Effector memory CD8-positive, alpha-beta T cell (primary cell): ENCODE data around the gene CLDND2.
A peak's percentile ranks its signal among the peaks of the same experiment; 100 is the strongest.
"Not testable (repeated sequence)": the region's sequence is repeated elsewhere in the genome, so short reads cannot be mapped to it uniquely, and the experiment has no call there.

ENCODE experiments used
- ATAC-seq: fragments of 150-1000 bp; cut with Tn5 transposase; replicated peaks from 2 replicates; pipeline ENCODE4 v1.10.0; 2021; ENCODE audit warnings: mild to moderate bottlenecking, moderate library complexity
- DNase-seq, 3 experiments: peaks; one replicate each; pipeline ENCODE4 v3.0.0; 2021
- H3K27ac Mint-ChIP-seq, 2 donors: one replicate each; pipeline ENCODE4 v1.8.0; 2022; ENCODE audit warnings: mild to moderate bottlenecking in 2 of 2, mixed read lengths in 2 of 2, moderate library complexity in 2 of 2
- H3K27me3 Mint-ChIP-seq, 2 donors: one replicate each; pipeline ENCODE4 v1.8.0; 2022; ENCODE audit warnings: mixed read lengths in 2 of 2
- H3K36me3 Mint-ChIP-seq: one replicate; pipeline ENCODE4 v1.8.0; 2022; ENCODE audit warnings: mild to moderate bottlenecking, moderate library complexity, mixed read lengths; ENCODE audit not compliant: insufficient read depth
- H3K4me1 Mint-ChIP-seq, 2 donors: one replicate each; pipeline ENCODE4 v1.8.0; 2022; ENCODE audit warnings: low read depth in 2 of 2, mixed read lengths in 2 of 2
- H3K4me3 Mint-ChIP-seq, 2 donors: one replicate each; pipeline ENCODE4 v1.8.0; 2022; ENCODE audit warnings: mild to moderate bottlenecking in 2 of 2, mixed read lengths in 2 of 2, moderate library complexity in 2 of 2
- H3K9me3 Mint-ChIP-seq, 2 donors: one replicate each; pipeline ENCODE4 v1.8.0; 2022; ENCODE audit warnings: mixed read lengths in 2 of 2
- total RNA-seq, 9 experiments: gene quantifications; one replicate each; lab custom pipeline; 2026; lab: John Stamatoyannopoulos, UW

Gene CLDND2, protein sequence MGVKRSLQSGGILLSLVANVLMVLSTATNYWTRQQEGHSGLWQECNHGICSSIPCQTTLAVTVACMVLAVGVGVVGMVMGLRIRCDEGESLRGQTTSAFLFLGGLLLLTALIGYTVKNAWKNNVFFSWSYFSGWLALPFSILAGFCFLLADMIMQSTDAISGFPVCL
- total RNA-seq = 0.90 to 12.0 (median 4.7) reads per million in 9 experiments

GRCh38 chr19:51368366-51369282 lies at the start of gene CLDND2:
CLDND2 (minus strand) TSS chr19:51369003; CDS start chr19:51368577, 426 bp downstream.
- Mint-ChIP-seq H3K36me3 (peaks cover 59% of the 10 kb centered on the region), H3K4me1 (peaks cover 59 to 80% of the 10 kb centered on the region in 2 donors), H3K27ac (peak within 1 kb of the TSS; percentile 94 to 95), H3K27me3 (no peaks in the 10 kb centered on the region), H3K4me3 (peak within 1 kb of the TSS; percentile 89 to 97), H3K9me3 (no peaks in the 10 kb centered on the region)
- ATAC-seq = peak; percentile 3
- peak; percentile 46 to 56 (median 47) for DNase-seq

DNA sequence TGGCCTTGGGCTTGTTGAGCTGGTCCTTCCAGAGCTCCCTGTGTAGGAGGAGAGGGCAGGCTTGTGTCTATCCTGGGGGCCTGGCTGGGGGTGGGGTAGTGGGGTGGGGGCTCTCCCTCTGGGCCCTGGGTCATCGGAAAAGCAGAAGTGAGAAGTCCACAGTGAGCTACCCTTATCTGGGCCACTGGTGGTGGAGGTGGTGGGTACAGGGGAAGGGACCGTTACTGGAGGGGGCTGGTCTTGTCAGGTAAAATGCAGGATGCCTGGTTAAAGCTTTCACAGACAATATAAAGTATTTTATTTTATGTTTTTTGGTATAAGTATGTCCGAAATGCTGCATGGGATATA lies 49.0 kb upstream of the CLDND2 start:
- Mint-ChIP-seq H3K4me1 (peaks cover 6 to 9% of the 10 kb centered on the region in 2 donors), H3K36me3 (peaks cover 15% of the 10 kb centered on the region), H3K9me3 (no peaks in the 10 kb centered on the region), H3K27ac (no peak overlapping the region), H3K27me3 (peaks cover 20 to 52% of the 10 kb centered on the region in 2 donors), H3K4me3 (no peak overlapping the region)
- DNase-seq (no peak), ATAC-seq (peak; percentile 11)

- Mint-ChIP-seq H3K9me3 (no peaks in the 10 kb centered on the region), H3K27ac (no peak within 1 kb of the TSS)
These were observed 48.5 kb upstream of the CLDND2 start, which contains the start of gene SIGLEC10 for GRCh38 chr19:51417107-51417809. SIGLEC10 (minus strand) TSS chr19:51417642; CDS start chr19:51417581, 61 bp downstream.

DNA sequence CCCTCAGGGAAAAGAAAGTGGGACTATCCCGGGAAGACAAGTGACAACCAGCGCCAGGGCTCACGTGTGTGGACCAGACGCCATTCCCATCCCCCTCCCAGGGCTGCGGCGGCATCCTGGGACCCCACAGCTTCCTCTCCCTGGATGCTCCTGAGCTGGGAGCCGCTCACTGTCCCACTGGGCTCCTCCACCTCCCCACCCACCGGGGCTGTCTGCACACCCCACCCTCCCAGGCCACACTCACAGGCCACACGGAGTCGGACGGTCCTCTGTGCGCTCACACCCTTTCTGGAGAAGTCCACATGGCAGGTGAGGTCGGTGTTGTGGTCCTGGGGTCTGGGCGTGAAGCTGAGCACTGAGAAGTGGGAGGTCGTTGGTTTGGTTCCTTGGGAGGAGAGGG lies 47.6 kb upstream of the CLDND2 start:
- not testable (repeated sequence) for H3K4me3 Mint-ChIP-seq, H3K27ac Mint-ChIP-seq, ATAC-seq, H3K4me1 Mint-ChIP-seq, H3K9me3 Mint-ChIP-seq, H3K36me3 Mint-ChIP-seq, DNase-seq
- peaks cover 15 to 40% of the 10 kb centered on the region in 2 donors for H3K27me3 Mint-ChIP-seq

More at GRCh38 chr19:51417107-51417809, 48.5 kb upstream of the CLDND2 start, which contains the start of gene SIGLEC10:
- peak within 1 kb of the TSS in 1 of 2 donors; percentile 50 for H3K4me3 Mint-ChIP-seq
- H3K36me3 Mint-ChIP-seq = peaks cover 11% of the 10 kb centered on the region
- H3K27me3 Mint-ChIP-seq = peaks cover 20 to 47% of the 10 kb centered on the region in 2 donors
- H3K4me1 Mint-ChIP-seq = peaks cover 6 to 9% of the 10 kb centered on the region in 2 donors
- ATAC-seq (peak; percentile 66), DNase-seq (no peak)

- peaks cover 0 to 2% of the 10 kb centered on the region in 2 donors for H3K4me1 Mint-ChIP-seq
- no peak for ATAC-seq
- no peaks in the 10 kb centered on the region for H3K9me3 Mint-ChIP-seq
- peaks cover 15 to 38% of the 10 kb centered on the region in 2 donors for H3K27me3 Mint-ChIP-seq
- DNase-seq = no peak
- no peak overlapping the region for H3K4me3 Mint-ChIP-seq
- no peak overlapping the region for H3K27ac Mint-ChIP-seq
- H3K36me3 Mint-ChIP-seq = peaks cover 8% of the 10 kb centered on the region
These were observed 46.4 kb upstream of the CLDND2 start for GRCh38 chr19:51415187-51415586.

DNA sequence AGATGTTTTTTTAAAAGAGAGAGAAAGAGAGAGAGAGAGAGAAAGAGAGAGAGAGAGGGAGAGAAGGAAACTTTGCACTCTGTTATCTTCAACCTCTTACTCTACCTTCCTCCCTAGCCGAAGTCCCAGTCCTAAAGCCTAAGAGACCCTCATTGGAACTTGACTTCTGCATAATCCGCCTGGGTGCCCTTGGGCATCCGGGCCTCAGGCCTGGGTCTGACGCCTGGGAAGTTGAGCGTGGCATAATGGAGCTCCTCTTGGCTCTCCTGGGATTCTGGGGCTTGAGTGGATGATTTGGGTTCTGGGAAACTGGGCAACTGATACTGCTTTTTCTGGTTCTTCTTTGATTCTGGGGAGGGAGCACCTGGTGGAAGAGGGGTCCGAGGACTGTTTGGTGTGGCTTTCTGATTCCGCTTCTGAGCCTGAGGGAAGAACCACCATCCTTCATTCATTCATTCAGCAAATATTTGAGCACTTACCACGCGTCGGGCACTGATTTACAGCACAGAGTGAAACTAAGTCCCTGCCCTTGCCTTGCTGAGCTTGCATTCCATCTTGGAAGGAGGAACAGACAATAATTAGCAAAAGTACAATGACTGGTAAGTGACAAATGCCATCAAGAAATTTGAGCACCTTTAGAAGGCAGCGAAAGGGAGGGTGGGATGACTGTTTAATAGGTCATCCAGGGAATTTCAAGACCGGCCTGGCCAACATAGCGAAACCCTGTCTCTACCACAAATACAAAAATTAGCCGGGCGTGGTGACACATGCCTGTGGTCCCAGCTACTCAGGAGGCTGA lies 42.3 kb upstream of the CLDND2 start:
- DNase-seq (no peak), ATAC-seq (no peak)
- peaks cover 0 to 7% of the 10 kb centered on the region in 2 donors for H3K27me3 Mint-ChIP-seq
- peaks cover 3% of the 10 kb centered on the region for H3K36me3 Mint-ChIP-seq
- no peak overlapping the region for H3K27ac Mint-ChIP-seq
- H3K4me3 Mint-ChIP-seq = no peak overlapping the region
- H3K9me3 Mint-ChIP-seq = no peaks in the 10 kb centered on the region
- H3K4me1 Mint-ChIP-seq = peaks cover 7% of the 10 kb centered on the region in 2 donors

- Mint-ChIP-seq H3K27ac (peak overlapping the region in 1 of 2 donors; percentile 49), H3K36me3 (peaks cover 3% of the 10 kb centered on the region), H3K27me3 (no peaks in the 10 kb centered on the region), H3K4me3 (no peak overlapping the region), H3K9me3 (no peaks in the 10 kb centered on the region), H3K4me1 (peaks cover 7% of the 10 kb centered on the region in 2 donors)
- DNase-seq (peak; percentile 32 to 50 (median 36)), ATAC-seq (peak; percentile 79)
These were observed 38.8 kb upstream of the CLDND2 start for GRCh38 chr19:51407511-51408131.

DNA sequence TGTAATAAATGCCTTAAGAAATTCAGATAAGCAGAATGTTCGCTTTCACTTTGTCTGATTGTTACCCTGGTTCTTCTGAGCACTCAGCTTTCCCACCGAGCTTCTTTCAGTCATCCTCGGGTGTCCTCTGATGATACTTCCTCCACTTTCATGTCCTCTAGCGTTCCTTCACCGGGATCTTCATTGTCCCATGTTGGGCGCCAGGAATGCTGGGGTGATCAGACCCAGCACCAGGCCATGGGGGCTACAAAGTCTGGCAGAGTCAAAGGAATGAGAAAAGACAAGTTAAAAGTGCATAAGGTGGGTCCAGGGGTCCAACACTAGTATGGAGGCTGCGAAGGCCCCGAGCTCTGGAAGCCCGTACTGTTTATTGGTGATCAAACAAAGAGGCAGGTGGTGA lies 33.3 kb upstream of the CLDND2 start:
- Mint-ChIP-seq H3K27ac (no peak overlapping the region), H3K4me1 (peaks cover 7% of the 10 kb centered on the region in 2 donors), H3K36me3 (no peaks in the 10 kb centered on the region), H3K4me3 (no peak overlapping the region), H3K9me3 (peaks cover 5% of the 10 kb centered on the region in 2 donors), H3K27me3 (no peaks in the 10 kb centered on the region)
- no peak for ATAC-seq
- no peak for DNase-seq

GRCh38 chr19:51399936-51400335 lies 31.1 kb upstream of the CLDND2 start:
- not testable (repeated sequence) for H3K27me3 Mint-ChIP-seq, DNase-seq, H3K27ac Mint-ChIP-seq, H3K36me3 Mint-ChIP-seq, H3K9me3 Mint-ChIP-seq, ATAC-seq, H3K4me3 Mint-ChIP-seq
- H3K4me1 Mint-ChIP-seq = peaks cover 11 to 15% of the 10 kb centered on the region in 2 donors

DNA sequence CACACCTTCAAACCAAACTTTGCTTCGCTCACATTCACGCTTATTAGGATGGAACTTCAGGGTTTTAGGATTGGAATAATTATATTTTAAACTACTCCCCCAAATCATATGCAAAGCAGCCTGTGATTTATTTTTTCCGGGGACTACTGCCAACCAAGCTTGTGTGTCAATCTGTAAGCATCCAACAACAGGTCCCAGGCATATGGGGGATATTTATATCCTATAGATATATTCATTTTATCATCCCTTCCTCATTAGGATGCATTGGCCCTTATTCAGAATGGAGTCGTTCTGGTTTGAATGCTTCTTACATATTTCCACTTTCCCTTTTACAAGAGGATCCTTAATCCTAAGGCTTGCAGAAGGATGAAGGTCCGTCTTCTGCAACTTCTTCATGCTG lies 30.4 kb upstream of the CLDND2 start:
- H3K27me3 Mint-ChIP-seq = no peaks in the 10 kb centered on the region
- DNase-seq (no peak), ATAC-seq (no peak)
- peaks cover 5% of the 10 kb centered on the region in 2 donors for H3K9me3 Mint-ChIP-seq
- no peak overlapping the region for H3K27ac Mint-ChIP-seq
- peaks cover 16 to 23% of the 10 kb centered on the region in 2 donors for H3K4me1 Mint-ChIP-seq
- H3K36me3 Mint-ChIP-seq = peaks cover 14% of the 10 kb centered on the region
- no peak overlapping the region for H3K4me3 Mint-ChIP-seq

DNA sequence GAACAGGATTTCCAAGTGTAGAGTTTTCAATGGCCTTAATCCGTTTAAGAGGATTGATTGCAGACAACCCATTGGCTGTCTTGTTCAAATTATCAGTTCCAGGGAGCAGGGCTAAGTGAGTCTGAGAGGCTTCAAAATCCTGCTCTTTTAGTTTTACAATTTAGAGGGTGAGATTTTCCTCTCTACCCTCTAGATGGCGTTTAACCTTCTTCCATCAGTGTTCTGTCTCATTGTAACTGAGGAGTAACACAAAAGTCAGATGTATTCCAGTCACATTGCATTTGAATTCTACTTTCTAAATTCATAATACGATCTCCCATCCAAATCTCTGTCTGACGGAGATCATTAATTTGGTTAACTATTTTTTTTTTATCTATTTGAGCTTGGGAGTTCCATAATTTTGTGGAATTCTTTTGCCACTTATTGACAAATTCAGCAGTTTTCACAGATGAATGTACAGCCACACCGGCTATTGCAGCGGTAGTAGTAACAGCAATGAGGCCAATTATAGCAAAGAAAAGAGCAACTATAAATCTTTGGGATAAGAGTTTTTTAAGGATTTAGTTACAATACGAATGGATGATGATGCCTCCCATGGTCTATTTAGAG lies 29.4 kb upstream of the CLDND2 start:
- peaks cover 18% of the 10 kb centered on the region for H3K36me3 Mint-ChIP-seq
- peaks cover 23 to 28% of the 10 kb centered on the region in 2 donors for H3K4me1 Mint-ChIP-seq
- no peak overlapping the region for H3K27ac Mint-ChIP-seq
- DNase-seq (no peak), ATAC-seq (no peak)
- peaks cover 5% of the 10 kb centered on the region in 2 donors for H3K9me3 Mint-ChIP-seq
- H3K27me3 Mint-ChIP-seq = no peaks in the 10 kb centered on the region
- H3K4me3 Mint-ChIP-seq = no peak overlapping the region

DNA sequence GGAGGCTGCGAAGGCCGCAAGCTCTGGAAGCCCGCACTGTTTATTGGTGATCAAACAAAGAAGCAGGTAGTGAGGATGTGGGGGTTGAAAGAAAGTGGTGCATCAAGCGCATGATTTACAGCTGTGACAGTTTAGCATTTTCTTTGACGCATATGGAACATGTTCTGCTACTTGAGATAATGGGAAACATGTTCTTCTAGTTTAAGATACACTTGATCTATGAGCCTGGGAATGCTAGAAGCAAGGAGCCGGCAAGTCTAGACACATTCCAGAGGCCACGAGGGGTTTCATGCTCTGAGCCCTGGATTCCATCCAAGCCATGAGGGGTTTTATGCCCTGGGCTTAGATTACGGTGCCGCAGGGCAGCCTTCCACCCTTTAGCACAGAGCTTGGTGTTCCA lies 28.6 kb upstream of the CLDND2 start:
- ATAC-seq, DNase-seq, H3K9me3 Mint-ChIP-seq, H3K4me3 Mint-ChIP-seq, H3K27me3 Mint-ChIP-seq: not testable (repeated sequence)
- Mint-ChIP-seq H3K36me3 (peaks cover 18% of the 10 kb centered on the region), H3K27ac (peak overlapping the region in 1 of 2 donors; percentile 49), H3K4me1 (peaks cover 25 to 35% of the 10 kb centered on the region in 2 donors)
